HCT116 (cell line): Measurements from ENCODE around the gene H3-3A. TPM values are rescaled to one million over a fixed set of nuclear protein-coding genes. Genes with fewer than 3 reads are reported as not detected.

Experiments
- ATAC-seq: fragments of 200-7000 bp; cut with Tn5 transposase; 2 replicates; pipeline ENCODE4 v1.9.1; 2020; ENCODE audit warnings: mild to moderate bottlenecking, moderate library complexity
- BruUV-seq: library from RNA; stranded (reverse); fragments of 400-500 nt; replicated peaks from 2 replicates; lab custom pipeline; 2021; lab: Mats Ljungman, UMichigan
- CTCF ChIA-PET: fragments of 300-600 bp; sonication (Branson Sonifier 250); formaldehyde crosslinking; loops from one replicate; lab custom pipeline; 2021; ENCODE audit warnings: antibody characterized with exemption; lab: Charles Lee
- POLR2A ChIA-PET: fragments of 300-600, 350-600 bp; sonication (Branson Sonifier 250); formaldehyde crosslinking; loops from one replicate; lab custom pipeline; 2021; ENCODE audit warnings: antibody characterized with exemption; lab: Charles Lee
- RAD21 ChIA-PET, 2 experiments: fragments of 300-600 bp; sonication (Branson Sonifier 250); formaldehyde crosslinking; loops; one replicate each; lab custom pipeline; 2023; ENCODE audit warnings: low total read pairs in 2 of 2; ENCODE audit not compliant: uncharacterized antibody in 2 of 2, unreplicated experiment in 2 of 2, low non-redundant PET in 1 of 2; lab: Charles Lee
- DNase-seq: peaks from one replicate; pipeline ENCODE4 v3.0.0-alpha.2; 2010; ENCODE audit warnings: low read depth, low spot score
- H2AFZ ChIP-seq: fragments of 200-600 bp; shearing (Covaris generic), sonication (generic); 2 replicates; pipeline ENCODE4 v1.6.1; 2017; ENCODE audit warnings: low read depth, mixed run types, mixed read lengths, antibody characterized with exemption, low read length; ENCODE audit not compliant: poor library complexity, severe bottlenecking
- H3K27ac ChIP-seq: 2 replicates; pipeline ENCODE4 v1.5.1; 2012; ENCODE audit warnings: low read depth, low read length
- H3K27me3 ChIP-seq: fragments of 200-600 bp; sonication (generic); 2 replicates; pipeline ENCODE4 v1.6.1; 2016; ENCODE audit warnings: mixed run types, low read length, mixed read lengths; ENCODE audit not compliant: insufficient read depth
- H3K36me3 ChIP-seq, 2 experiments: fragments of 200-500 bp in 1 of 2; fragments of 200-600 bp in 1 of 2; sonication (Bioruptor generic) in 1 of 2; sonication (generic) in 1 of 2; 2 replicates each; pipeline versions ENCODE4 v1.5.1 to v1.6.1; 2014 to 2016; ENCODE audit warnings: low read length in 2 of 2, inconsistent platforms in 1 of 2, mixed read lengths in 1 of 2, mixed run types in 1 of 2; ENCODE audit not compliant: insufficient read depth in 2 of 2, control insufficient read depth in 1 of 2
- H3K4me1 ChIP-seq, 2 experiments: fragments of 200-600 bp in 1 of 2; sonication (generic) in 1 of 2; 2 replicates each; pipeline versions ENCODE4 v1.5.1 to v1.6.1; 2012 to 2017; ENCODE audit warnings: low read length in 2 of 2, inconsistent platforms in 1 of 2, mild to moderate bottlenecking in 1 of 2, mixed read lengths in 1 of 2, mixed run types in 1 of 2, moderate library complexity in 1 of 2; ENCODE audit not compliant: insufficient read depth in 2 of 2, control insufficient read depth in 1 of 2
- H3K4me2 ChIP-seq: fragments of 200-600 bp; sonication (generic); 2 replicates; pipeline ENCODE4 v1.6.1; 2017; ENCODE audit warnings: mixed run types, low read length, mixed read lengths
- H3K4me3 ChIP-seq, 2 experiments: fragments of 200-600 bp in 1 of 2; sonication (generic) in 1 of 2; replicated peaks in 1 of 2; 2 replicates each; pipeline ENCODE4 v1.5.1; 2011 to 2016; ENCODE audit warnings: low read length in 2 of 2, control low read depth in 1 of 2, low read depth in 1 of 2, mild to moderate bottlenecking in 1 of 2, mixed read lengths in 1 of 2, mixed run types in 1 of 2
- H3K79me2 ChIP-seq: fragments of 200-600 bp; sonication (generic); 2 replicates; pipeline ENCODE4 v1.6.1; 2017; ENCODE audit warnings: mild to moderate bottlenecking, mixed run types, low read length, moderate library complexity, mixed read lengths; ENCODE audit not compliant: insufficient read depth
- H3K9ac ChIP-seq: fragments of 200-600 bp; sonication (generic); 2 replicates; pipeline ENCODE4 v1.6.1; 2016; ENCODE audit warnings: low read length, mixed read lengths
- H3K9me2 ChIP-seq: fragments of 200-600 bp; sonication (generic), shearing (Covaris generic); 2 replicates; pipeline ENCODE4 v1.6.1; 2017; ENCODE audit warnings: mixed run types, mild to moderate bottlenecking, moderate library complexity; ENCODE audit not compliant: insufficient read depth
- H3K9me3 ChIP-seq, 2 experiments: fragments of 200-500 bp in 1 of 2; fragments of 200-600 bp in 1 of 2; sonication (Bioruptor generic) in 1 of 2; sonication (generic) in 1 of 2; 2 replicates each; pipeline ENCODE4 v1.6.1; 2014 to 2017; ENCODE audit warnings: low read length in 2 of 2, mixed read lengths in 2 of 2, inconsistent platforms in 1 of 2, low read depth in 1 of 2, mild to moderate bottlenecking in 1 of 2, mixed run types in 1 of 2, moderate library complexity in 1 of 2; ENCODE audit not compliant: control insufficient read depth in 1 of 2, insufficient read depth in 1 of 2
- H4K20me1 ChIP-seq: fragments of 200-600 bp; sonication (generic), shearing (Covaris generic); 2 replicates; pipeline ENCODE4 v1.6.1; 2017; ENCODE audit warnings: mixed run types, mild to moderate bottlenecking, moderate library complexity; ENCODE audit not compliant: insufficient read depth
- JUND ChIP-seq: IDR thresholded peaks from 2 replicates; pipeline ENCODE4 v1.6.1; 2012
- POLR2A ChIP-seq: IDR thresholded peaks from 2 replicates; pipeline ENCODE4 v1.7.0; 2011; ENCODE audit warnings: borderline replicate concordance; ENCODE audit not compliant: insufficient read depth, insufficient read length; ENCODE audit errors: extremely low read depth
- ZNF274 ChIP-seq: fragments of 200-500 bp; sonication (Bioruptor generic); IDR thresholded peaks from 2 replicates; pipeline ENCODE4 v1.6.1; 2014; ENCODE audit warnings: mild to moderate bottlenecking, low read depth, low read length, inconsistent platforms
- intact Hi-C: fragments of 100-400 bp; cut with micrococcal nuclease; formaldehyde crosslinking; loops from 2 replicates; pipeline ENCODE4 v1.10.0; 2022
- total RNA-seq: library from RNA; stranded (reverse); gene quantifications from one replicate; pipeline ENCODE4 v1.2.1, GENCODE V29; 2021; ENCODE audit not compliant: unreplicated experiment
- TF ChIP-seq, protein P1 (sequence below): IDR thresholded peaks from 2 replicates; pipeline ENCODE4 v1.6.1; 2012
- TF ChIP-seq, protein P2 (sequence below): IDR thresholded peaks from 2 replicates; pipeline ENCODE4 v1.6.1; 2011; ENCODE audit warnings: mild to moderate bottlenecking, low read length, moderate library complexity; ENCODE audit not compliant: insufficient replicate concordance; ENCODE audit errors: extremely low read depth

The H3-3A gene
- total RNA-seq, 1 experiment from 2014 or later, result 386 TPM

DNA sequence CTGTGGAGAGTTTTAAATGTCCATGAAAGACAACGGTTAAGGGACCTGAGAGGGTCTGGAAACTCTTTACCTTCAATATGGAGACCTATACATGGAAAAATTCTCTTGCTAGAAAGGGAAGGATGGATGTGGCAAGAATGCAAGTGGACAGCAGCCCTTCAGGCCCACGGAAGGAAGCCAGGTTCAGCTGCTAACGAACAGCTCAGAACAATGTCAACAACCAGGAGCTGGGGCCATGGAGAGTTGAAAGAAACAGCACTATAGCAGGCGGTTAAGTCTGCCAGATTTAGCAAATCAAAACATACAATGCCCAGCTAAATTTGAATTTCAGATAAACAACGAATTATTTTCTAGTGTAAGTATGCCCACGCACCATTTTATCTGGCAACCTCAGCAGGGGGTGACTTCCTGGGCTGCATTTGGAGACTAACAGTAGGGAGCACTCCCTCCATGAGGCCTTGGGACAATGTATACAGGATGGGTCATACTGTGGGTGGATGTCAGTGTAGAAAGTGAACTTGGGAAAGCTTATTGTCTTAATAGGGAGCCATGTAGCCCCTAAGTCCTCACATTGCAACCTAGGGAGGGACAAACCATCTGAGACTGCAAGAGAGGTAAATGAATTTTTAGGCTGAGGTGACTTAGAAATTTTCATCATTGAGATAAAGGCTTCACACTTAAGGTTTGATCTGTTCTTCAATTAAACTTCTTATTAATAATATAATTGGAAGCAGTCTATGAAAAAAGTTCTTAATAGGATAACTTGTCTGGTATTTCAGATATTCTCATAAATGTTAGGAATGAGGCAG is 7.8 kb upstream of the H3-3A start:
- BruUV-seq, result no TSS peak
- Histone ChIP-seq H2AFZ (no peak overlapping the region), H3K4me3 (no peak overlapping the region), H3K27me3 (no peaks in the 10 kb centered on the region), H3K4me1 (no peaks in the 10 kb centered on the region), H3K9me3 (no peaks in the 10 kb centered on the region), H3K36me3 (no peaks in the 10 kb centered on the region), H4K20me1 (no peaks in the 10 kb centered on the region), H3K27ac (no peak overlapping the region), H3K9me2 (no peaks in the 10 kb centered on the region), H3K79me2 (no peaks in the 10 kb centered on the region), H3K9ac (no peak overlapping the region), H3K4me2 (no peak overlapping the region)
- ChIA-PET RAD21 (no interaction called here), POLR2A (no interaction called here), CTCF (interaction anchor here (1.6 kb wide), 1 partner anchor 10 kb away, joined by 5 read pairs; no protein-coding TSS in a partner anchor)
- no peak for ATAC-seq
- intact Hi-C loops, result no loop called here
- no peak for TF ChIP-seq POLR2A
- TF ChIP-seq, protein P1, sequence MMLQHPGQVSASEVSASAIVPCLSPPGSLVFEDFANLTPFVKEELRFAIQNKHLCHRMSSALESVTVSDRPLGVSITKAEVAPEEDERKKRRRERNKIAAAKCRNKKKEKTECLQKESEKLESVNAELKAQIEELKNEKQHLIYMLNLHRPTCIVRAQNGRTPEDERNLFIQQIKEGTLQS, result no peak
- TF ChIP-seq, protein P2, sequence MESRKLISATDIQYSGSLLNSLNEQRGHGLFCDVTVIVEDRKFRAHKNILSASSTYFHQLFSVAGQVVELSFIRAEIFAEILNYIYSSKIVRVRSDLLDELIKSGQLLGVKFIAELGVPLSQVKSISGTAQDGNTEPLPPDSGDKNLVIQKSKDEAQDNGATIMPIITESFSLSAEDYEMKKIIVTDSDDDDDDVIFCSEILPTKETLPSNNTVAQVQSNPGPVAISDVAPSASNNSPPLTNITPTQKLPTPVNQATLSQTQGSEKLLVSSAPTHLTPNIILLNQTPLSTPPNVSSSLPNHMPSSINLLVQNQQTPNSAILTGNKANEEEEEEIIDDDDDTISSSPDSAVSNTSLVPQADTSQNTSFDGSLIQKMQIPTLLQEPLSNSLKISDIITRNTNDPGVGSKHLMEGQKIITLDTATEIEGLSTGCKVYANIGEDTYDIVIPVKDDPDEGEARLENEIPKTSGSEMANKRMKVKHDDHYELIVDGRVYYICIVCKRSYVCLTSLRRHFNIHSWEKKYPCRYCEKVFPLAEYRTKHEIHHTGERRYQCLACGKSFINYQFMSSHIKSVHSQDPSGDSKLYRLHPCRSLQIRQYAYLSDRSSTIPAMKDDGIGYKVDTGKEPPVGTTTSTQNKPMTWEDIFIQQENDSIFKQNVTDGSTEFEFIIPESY, result no peak
- DNase-seq, result no peak

DNA sequence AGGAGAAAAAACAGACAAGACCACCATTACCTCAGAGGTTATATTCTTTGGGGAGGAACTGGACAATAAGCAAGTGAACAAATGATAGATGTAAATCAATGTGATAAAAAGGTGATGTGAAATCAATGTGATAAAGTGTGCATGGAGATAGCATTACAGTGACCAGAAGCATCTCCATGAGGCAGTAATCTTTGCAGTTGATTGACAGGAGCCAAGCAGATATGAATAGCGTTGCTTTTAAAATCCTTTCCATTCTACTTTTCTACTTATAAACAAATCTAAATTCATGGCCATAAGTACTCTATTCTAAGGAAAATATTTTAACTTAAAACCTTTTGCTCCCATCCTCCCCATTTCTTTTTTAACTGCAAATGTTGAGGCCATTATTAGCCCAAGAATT is 2.8 kb upstream of the H3-3A start:
- CTCF ChIA-PET, result no interaction called here

More for the DNA sequence above, 2.8 kb upstream of the H3-3A start:
- no peak overlapping the region for H3K4me3 ChIP-seq
- H3K79me2 ChIP-seq, result peaks cover 21% of the 10 kb centered on the region
- H3K27ac ChIP-seq, result no peak overlapping the region
- POLR2A ChIA-PET, result no interaction called here
- H3K9ac ChIP-seq, result no peak overlapping the region
- no peak overlapping the region for H3K4me2 ChIP-seq
- RAD21 ChIA-PET, result no interaction called here
- H3K27me3 ChIP-seq, result no peaks in the 10 kb centered on the region
- TF ChIP-seq, protein P2, result no peak
- no peak for TF ChIP-seq ZNF274
- TF ChIP-seq, protein P1, result no peak
- no peak for TF ChIP-seq JUND
- TF ChIP-seq, all 23 proteins: peak for 0
- H3K9me3 ChIP-seq, result no peaks in the 10 kb centered on the region
- ATAC-seq (no peak), DNase-seq (no peak)
- H3K36me3 ChIP-seq, result no peaks in the 10 kb centered on the region; a peak in 1 of 4 replicates
- peaks cover 10% of the 10 kb centered on the region; the same call in 1 of the 2 replicates for H4K20me1 ChIP-seq
- intact Hi-C loops, result loop anchor here (10.0 kb wide), 1 partner anchor 585 kb away; no protein-coding TSS in a partner anchor
- no peak overlapping the region for H2AFZ ChIP-seq
- BruUV-seq, result no TSS peak
- H3K9me2 ChIP-seq, result no peaks in the 10 kb centered on the region
- peaks cover 2 to 15% of the 10 kb centered on the region in 2 experiments; a peak in 3 of 4 replicates for H3K4me1 ChIP-seq
